H1 (cell line): ENCODE data around the gene FNDC10. TPM values are rescaled to one million over a fixed set of nuclear protein-coding genes. Genes with fewer than 3 reads are reported as not detected.
A peak's percentile ranks its signal among the peaks of the same experiment; 100 is the strongest.

ENCODE experiments used
- CTCF ChIA-PET: fragments of 300-600 bp; sonication (Branson Sonifier 250); formaldehyde crosslinking; loops from one replicate; lab custom pipeline; 2021; ENCODE audit not compliant: partially characterized antibody; lab: Charles Lee
- POLR2A ChIA-PET: fragments of 300-600 bp; sonication (Branson Sonifier 250); formaldehyde crosslinking; loops from one replicate; lab custom pipeline; 2021; ENCODE audit warnings: inconsistent platforms; ENCODE audit not compliant: partially characterized antibody; lab: Charles Lee
- DNase-seq, 2 experiments: peaks; one replicate each; pipeline versions ENCODE4 v3.0.0 to v3.0.0-alpha.2; 2010 to 2022; ENCODE audit warnings: low spot score in 2 of 2, low read depth in 1 of 2, mixed read lengths in 1 of 2
- FAIRE-seq: peaks from 2 replicates; lab custom pipeline; 2011; peaks lifted over from hg19 to GRCh38; lab: Jason Lieb, UNC
- H2AFZ ChIP-seq: 2 replicates; pipeline ENCODE4 v1.8.1; 2012; ENCODE audit warnings: low read length, inconsistent platforms
- H2AK5ac ChIP-seq: 2 replicates; pipeline ENCODE4 v1.6.1; 2013; ENCODE audit warnings: low read depth, low read length
- H2BK120ac ChIP-seq: replicated peaks from 2 replicates; pipeline ENCODE3; 2013; ENCODE audit warnings: low read depth, low read length, inconsistent platforms
- H2BK12ac ChIP-seq: 2 replicates; pipeline ENCODE4 v1.6.1; 2013; ENCODE audit warnings: low read depth, low read length
- H2BK15ac ChIP-seq: 2 replicates; pipeline ENCODE4 v1.6.1; 2013; ENCODE audit warnings: low read length
- H2BK20ac ChIP-seq: 2 replicates; pipeline ENCODE4 v1.6.1; 2013; ENCODE audit warnings: low read length
- H2BK5ac ChIP-seq: 2 replicates; pipeline ENCODE4 v1.6.1; 2013; ENCODE audit warnings: low read depth, low read length
- H3K14ac ChIP-seq: 2 replicates; pipeline ENCODE4 v1.6.1; 2013; ENCODE audit warnings: inconsistent platforms; ENCODE audit not compliant: insufficient read length
- H3K18ac ChIP-seq: 2 replicates; pipeline ENCODE4 v1.6.1; 2013; ENCODE audit warnings: low read length; ENCODE audit errors: extremely low read depth
- H3K23ac ChIP-seq: 2 replicates; pipeline ENCODE4 v1.6.1; 2013; ENCODE audit warnings: inconsistent platforms; ENCODE audit not compliant: insufficient read length
- H3K23me2 ChIP-seq: 2 replicates; pipeline ENCODE4 v1.6.1; 2013; ENCODE audit warnings: low read depth, low read length
- H3K27ac ChIP-seq: 2 replicates; pipeline ENCODE4 v1.6.1; 2011; ENCODE audit warnings: low read depth, low read length, inconsistent platforms
- H3K27me3 ChIP-seq, 4 experiments: replicated peaks in 1 of 4; 1 replicate in 1 of 4; 2 replicates in 3 of 4; pipeline versions ENCODE4 v1.6.1 to v1.8.1; 2011 to 2013; ENCODE audit warnings: low read length in 3 of 4, mild to moderate bottlenecking in 3 of 4, inconsistent platforms in 2 of 4, mixed read lengths in 2 of 4, moderate library complexity in 1 of 4; ENCODE audit not compliant: control insufficient read depth in 3 of 4, insufficient read depth in 3 of 4; ENCODE audit errors: extremely low read depth in 1 of 4
- H3K36me3 ChIP-seq, 4 experiments: 2 replicates each; pipeline versions ENCODE4 v1.6.1 to v1.8.1; 2011 to 2013; ENCODE audit warnings: mild to moderate bottlenecking in 4 of 4, low read length in 3 of 4, moderate library complexity in 2 of 4, control low read depth in 1 of 4, inconsistent platforms in 1 of 4; ENCODE audit not compliant: insufficient read depth in 4 of 4, control insufficient read depth in 2 of 4
- H3K4ac ChIP-seq: replicated peaks from 2 replicates; pipeline ENCODE3; 2013; ENCODE audit warnings: low read length, low read depth, mixed read lengths, inconsistent platforms; ENCODE audit not compliant: insufficient read length
- H3K4me1 ChIP-seq, 4 experiments: replicated peaks in 1 of 4; 1 replicate in 1 of 4; 2 replicates in 3 of 4; pipeline versions ENCODE4 v1.6.1 to v1.8.1; 2011 to 2013; ENCODE audit warnings: low read length in 3 of 4, inconsistent platforms in 2 of 4, mixed read lengths in 1 of 4; ENCODE audit not compliant: insufficient read depth in 4 of 4, control insufficient read depth in 3 of 4
- H3K4me2 ChIP-seq, 2 experiments: 2 replicates each; pipeline versions ENCODE4 v1.6.1 to v1.8.1; 2011 to 2013; ENCODE audit warnings: low read depth in 2 of 2, low read length in 2 of 2, control low read depth in 1 of 2, inconsistent platforms in 1 of 2, mild to moderate bottlenecking in 1 of 2; ENCODE audit not compliant: insufficient read depth in 1 of 2
- H3K4me3 ChIP-seq, 4 experiments: fragments of 200-600, 300-600 bp in 1 of 4; sonication (generic), shearing (Covaris generic), sonication (Bioruptor Twin) in 1 of 4; 2 replicates each; pipeline versions ENCODE4 v1.5.1 to v1.8.1; 2011 to 2016; ENCODE audit warnings: low read length in 4 of 4, low read depth in 3 of 4, control low read depth in 2 of 4, inconsistent platforms in 2 of 4, mild to moderate bottlenecking in 2 of 4, mixed read lengths in 1 of 4, moderate library complexity in 1 of 4; ENCODE audit not compliant: insufficient read depth in 2 of 4; ENCODE audit errors: extremely low read depth in 1 of 4
- H3K56ac ChIP-seq: replicated peaks from 2 replicates; pipeline ENCODE3; 2013; ENCODE audit warnings: low read depth, mild to moderate bottlenecking, mixed read lengths, low read length, inconsistent platforms; ENCODE audit not compliant: insufficient read length
- H3K79me1 ChIP-seq: 2 replicates; pipeline ENCODE4 v1.6.1; 2013; ENCODE audit warnings: low read depth, low read length, control low read depth
- H3K79me2 ChIP-seq, 2 experiments: 2 replicates each; pipeline versions ENCODE4 v1.6.1 to v1.8.1; 2012 to 2013; ENCODE audit warnings: low read length in 2 of 2, mild to moderate bottlenecking in 2 of 2, inconsistent platforms in 1 of 2; ENCODE audit not compliant: insufficient read depth in 2 of 2, control insufficient read depth in 1 of 2
- H3K9ac ChIP-seq, 4 experiments: replicated peaks in 1 of 4; 1 replicate in 1 of 4; 2 replicates in 3 of 4; pipeline versions ENCODE4 v1.6.1 to v1.8.1; 2011 to 2013; ENCODE audit warnings: low read depth in 3 of 4, low read length in 3 of 4, control low read depth in 2 of 4, mild to moderate bottlenecking in 2 of 4, moderate library complexity in 2 of 4, inconsistent platforms in 1 of 4; ENCODE audit errors: extremely low read depth in 1 of 4
- H3K9me3 ChIP-seq, 2 experiments: 2 replicates each; pipeline versions ENCODE4 v1.6.1 to v1.8.1; 2012 to 2013; ENCODE audit warnings: mild to moderate bottlenecking in 2 of 2, moderate library complexity in 2 of 2, control low read depth in 1 of 2, inconsistent platforms in 1 of 2, low read depth in 1 of 2, low read length in 1 of 2, mixed read lengths in 1 of 2; ENCODE audit not compliant: insufficient read depth in 2 of 2
- H4K20me1 ChIP-seq, 2 experiments: replicated peaks in 1 of 2; 2 replicates each; pipeline versions ENCODE3 to v1.8.1; 2011 to 2013; ENCODE audit warnings: inconsistent platforms in 2 of 2, low read length in 2 of 2, mild to moderate bottlenecking in 1 of 2; ENCODE audit not compliant: insufficient read depth in 2 of 2, control insufficient read depth in 1 of 2
- H4K5ac ChIP-seq: 2 replicates; pipeline ENCODE4 v1.6.1; 2013; ENCODE audit warnings: low read length, low read depth, mixed read lengths, inconsistent platforms; ENCODE audit not compliant: insufficient read length
- H4K8ac ChIP-seq: 2 replicates; pipeline ENCODE4 v1.8.0; 2013; ENCODE audit warnings: mild to moderate bottlenecking, moderate library complexity, low read length, inconsistent platforms; ENCODE audit not compliant: insufficient read depth; ENCODE audit errors: extremely low read depth
- H4K91ac ChIP-seq: replicated peaks from 2 replicates; pipeline ENCODE3; 2013; ENCODE audit warnings: low read length, mixed read lengths, inconsistent platforms; ENCODE audit not compliant: insufficient read length
- ASH2L ChIP-seq: fragments of 200-600, 300-600 bp; sonication (generic); IDR thresholded peaks from one replicate; pipeline ENCODE4 v1.7.1; 2017; ENCODE audit warnings: low read length
- MAFK ChIP-seq: IDR thresholded peaks from 2 replicates; pipeline ENCODE4 v1.6.1; 2012; ENCODE audit warnings: low read depth, mild to moderate bottlenecking, improper control_type of control experiment, low read length
- SIRT6 ChIP-seq: IDR thresholded peaks from one replicate; pipeline ENCODE4 v1.7.1; 2012; ENCODE audit warnings: low read length, inconsistent platforms
- WGBS, 2 experiments: shearing (Covaris generic) in 1 of 2; methylation state at CpG; one replicate each; pipeline versions ENCODE4 v1.1.6 to v1.1.7; 2013 to 2015; ENCODE audit warnings: low lambda C conversion rate in 2 of 2, mixed read lengths in 2 of 2, inconsistent platforms in 1 of 2, low coverage in 1 of 2, missing lambda C conversion rate in 1 of 2; ENCODE audit not compliant: insufficient replicate concordance in 2 of 2, insufficient coverage in 1 of 2, insufficient read length in 1 of 2; ENCODE audit errors: extremely low coverage in 1 of 2, missing lambda C conversion rate in 1 of 2; 5-methylcytosine and 5-hydroxymethylcytosine counted together
- polyA plus RNA-seq, 7 experiments: library from polyadenylated mRNA; depleted of rRNA in 3 of 7; stranded (reverse) in 5 of 7; unstranded in 2 of 7; fragments of >200 nt in 5 of 7; fragments of 200-250 nt in 2 of 7; gene quantifications; 1 replicate in 5 of 7; 2 replicates in 1 of 7; 4 replicates in 1 of 7; pipeline versions ENCODE4 v1.2.1 to v1.2.3, GENCODE V29; 2011 to 2013; ENCODE audit warnings: missing spikeins in 2 of 7, mixed read lengths in 2 of 7
- total RNA-seq: library from RNA; stranded (reverse); fragmentation: NEBNext Ultra II Directional; extraction: Animal tissue kit (Norgen Biotek cat#: 25700); gene quantifications from 2 replicates; pipeline ENCODE4 v1.2.1, GENCODE V29; 2021

Gene FNDC10
- total and polyA plus RNA-seq, 2 of the 8 experiments (the other 6 are each of a cell fraction or from before 2014, with no cell fraction given): 19.0 to 21.8 TPM

DNA sequence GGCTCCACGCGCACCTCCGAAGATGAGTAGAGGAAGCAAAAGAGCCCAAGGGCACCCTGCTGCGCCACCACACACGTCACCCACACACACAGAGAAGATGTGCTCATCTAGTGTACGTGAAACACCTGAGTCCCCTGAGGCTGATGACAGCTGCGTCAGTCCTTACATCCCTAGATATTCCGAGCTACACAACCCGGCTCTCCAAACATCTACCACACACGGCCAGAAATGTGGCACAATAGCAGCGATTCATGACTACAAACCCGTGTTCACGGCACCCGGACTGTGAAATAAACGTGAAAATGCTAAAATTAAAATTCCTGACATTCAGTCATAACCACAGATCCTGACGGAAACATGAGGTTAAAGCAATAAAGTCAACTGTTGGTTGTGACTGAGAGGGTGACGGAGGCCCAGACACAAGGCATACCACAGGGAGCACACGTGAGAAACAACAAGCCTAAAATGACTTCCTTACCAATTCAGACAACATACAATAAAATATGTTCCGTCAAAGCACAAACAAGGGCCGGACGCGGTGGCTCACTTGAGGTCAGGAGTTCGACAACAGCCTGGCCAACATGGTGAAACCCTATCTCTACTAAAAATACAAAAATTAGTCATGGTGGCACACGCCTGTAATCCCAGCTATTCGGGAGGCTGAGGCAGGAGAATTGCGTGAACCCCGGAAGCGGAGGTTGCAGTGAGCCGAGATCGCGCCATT is 32.6 kb downstream of the FNDC10 start:
- H3K4me2 ChIP-seq: peak overlapping the region in 1 of 2 experiments; percentile 29; a peak in 2 of 4 replicates
- H4K5ac ChIP-seq: no peak overlapping the region
- H3K56ac ChIP-seq: no peak overlapping the region
- H2AFZ ChIP-seq: no peak overlapping the region
- H3K9ac ChIP-seq: no peak overlapping the region
- peaks cover 0 to 6% (median 2%) of the 10 kb centered on the region in 4 experiments; a peak in 2 of 7 replicates for H3K4me1 ChIP-seq
- H3K4me3 ChIP-seq: no peak overlapping the region
- H3K79me2 ChIP-seq: peaks cover 48 to 92% of the 10 kb centered on the region in 2 experiments
- H4K8ac ChIP-seq: no peak overlapping the region
- peaks cover 7% of the 10 kb centered on the region for H3K79me1 ChIP-seq
- H3K18ac ChIP-seq: peak overlapping the region; percentile 5; the same call in 1 of the 2 replicates
- H2BK5ac ChIP-seq: peak overlapping the region; percentile 44; the same call in 1 of the 2 replicates
- H4K20me1 ChIP-seq: peaks cover 36 to 43% of the 10 kb centered on the region in 2 experiments
- no peak overlapping the region for H4K91ac ChIP-seq
- H2AK5ac ChIP-seq: no peak overlapping the region; the same call in 1 of the 2 replicates
- H2BK15ac ChIP-seq: no peak overlapping the region
- 91% methylated on average over 31 of the region's 31 CpGs; no CpG with 5 or more reads in 1 of the 2 experiments for WGBS, 2 experiments
- peak overlapping the region; percentile 19; the same call in 1 of the 2 replicates for H2BK12ac ChIP-seq
- peak overlapping the region; percentile 55; the same call in 1 of the 2 replicates for H3K27ac ChIP-seq
- peaks cover 2% of the 10 kb centered on the region; the same call in 1 of the 2 replicates for H3K23me2 ChIP-seq
- H3K4ac ChIP-seq: no peak overlapping the region
- H3K27me3 ChIP-seq: no peaks in the 10 kb centered on the region
- no peaks in the 10 kb centered on the region for H3K9me3 ChIP-seq
- no peak for DNase-seq
- H3K23ac ChIP-seq: no peak overlapping the region
- no peak for FAIRE-seq
- ChIA-PET POLR2A (interaction anchor here (1.4 to 21.2 kb wide), 4 partner anchors 8 to 165 kb away, joined by 3 to 367 read pairs (median 6); no protein-coding TSS in a partner anchor), CTCF (interaction anchor here (1.0 kb wide), 1 partner anchor 21 kb away, joined by 3 read pairs; no protein-coding TSS in a partner anchor)
- peaks cover 14 to 51% (median 25%) of the 10 kb centered on the region in 4 experiments for H3K36me3 ChIP-seq
- H2BK20ac ChIP-seq: no peak overlapping the region
- no peak overlapping the region for H3K14ac ChIP-seq
- no peak overlapping the region for H2BK120ac ChIP-seq
- TF ChIP-seq SIRT6 (no peak), MAFK (no peak), ASH2L (no peak)
